HFFc6 (cell line): Measurements from ENCODE around the gene KIF18B. TPM values are rescaled to one million over a fixed set of nuclear protein-coding genes. Genes with fewer than 3 reads are reported as not detected.

Experiments
- DNase-seq: peaks from one replicate; pipeline ENCODE4 v3.0.0-alpha.2; 2018
- H3K27ac Mint-ChIP-seq: 2 replicates; pipeline ENCODE4 v1.8.0; 2020; ENCODE audit warnings: mild to moderate bottlenecking, mixed read lengths
- H3K27me3 Mint-ChIP-seq: 2 replicates; pipeline ENCODE4 v1.8.0; 2021; ENCODE audit warnings: mild to moderate bottlenecking, moderate library complexity, mixed read lengths; ENCODE audit not compliant: insufficient read depth
- H3K36me3 Mint-ChIP-seq: 2 replicates; pipeline ENCODE4 v1.8.0; 2021; ENCODE audit warnings: low read depth, mixed read lengths
- H3K4me1 Mint-ChIP-seq: 2 replicates; pipeline ENCODE4 v1.8.0; 2020; ENCODE audit warnings: low read depth, mixed read lengths
- H3K4me3 Mint-ChIP-seq: 2 replicates; pipeline ENCODE4 v1.8.0; 2020; ENCODE audit warnings: mild to moderate bottlenecking, moderate library complexity, mixed read lengths
- H3K9me3 Mint-ChIP-seq: 2 replicates; pipeline ENCODE4 v1.8.0; 2020; ENCODE audit warnings: mild to moderate bottlenecking, mixed read lengths
- total RNA-seq, 6 experiments: library from RNA; stranded (reverse); fragmentation: NEBNext Ultra II Directional; extraction: Animal tissue kit (Norgen Biotek cat#: 25700); gene quantifications; 2 replicates in 1 of 6; 3 replicates in 5 of 6; pipeline ENCODE4 v1.2.3, GENCODE V29; 2021
- TF ChIP-seq, protein P1 (sequence below): fragments of 200-600 bp; sonication (generic); IDR thresholded peaks from 2 replicates; pipeline ENCODE4 v1.5.0; 2021; ENCODE audit warnings: antibody characterized with exemption, mild to moderate bottlenecking

KIF18B gene
- total RNA-seq, 6 experiments from 2014 or later = 11.4 to 25.6 (median 24.1) TPM

DNA sequence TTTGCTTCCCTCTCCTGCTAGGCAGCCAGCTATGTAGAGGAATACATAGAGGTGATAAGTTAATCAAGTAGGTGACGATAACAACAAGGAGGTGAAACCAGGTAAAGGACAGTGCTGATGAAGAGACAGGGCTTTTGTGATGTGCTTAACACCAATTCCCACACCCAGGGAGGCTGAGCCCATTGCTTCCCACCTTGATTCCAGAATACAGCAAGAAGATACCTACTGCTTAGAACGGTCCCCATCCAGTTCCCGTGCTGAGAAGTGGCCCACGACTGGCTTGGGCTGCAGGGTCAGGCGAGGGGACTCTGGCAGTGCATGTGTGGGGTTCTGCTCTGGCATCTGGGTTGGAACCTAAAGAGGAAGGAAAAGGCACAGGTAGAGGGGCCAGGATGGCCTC is 16.2 kb downstream of the KIF18B start:
- DNase-seq = no peak
- Mint-ChIP-seq H3K4me3 (no peak overlapping the region), H3K27me3 (peaks cover 2% of the 10 kb centered on the region; the same call in 1 of the 2 replicates), H3K9me3 (no peaks in the 10 kb centered on the region), H3K36me3 (peaks cover 14% of the 10 kb centered on the region; the same call in 1 of the 2 replicates), H3K27ac (no peak overlapping the region), H3K4me1 (no peaks in the 10 kb centered on the region)
- TF ChIP-seq, protein P1, sequence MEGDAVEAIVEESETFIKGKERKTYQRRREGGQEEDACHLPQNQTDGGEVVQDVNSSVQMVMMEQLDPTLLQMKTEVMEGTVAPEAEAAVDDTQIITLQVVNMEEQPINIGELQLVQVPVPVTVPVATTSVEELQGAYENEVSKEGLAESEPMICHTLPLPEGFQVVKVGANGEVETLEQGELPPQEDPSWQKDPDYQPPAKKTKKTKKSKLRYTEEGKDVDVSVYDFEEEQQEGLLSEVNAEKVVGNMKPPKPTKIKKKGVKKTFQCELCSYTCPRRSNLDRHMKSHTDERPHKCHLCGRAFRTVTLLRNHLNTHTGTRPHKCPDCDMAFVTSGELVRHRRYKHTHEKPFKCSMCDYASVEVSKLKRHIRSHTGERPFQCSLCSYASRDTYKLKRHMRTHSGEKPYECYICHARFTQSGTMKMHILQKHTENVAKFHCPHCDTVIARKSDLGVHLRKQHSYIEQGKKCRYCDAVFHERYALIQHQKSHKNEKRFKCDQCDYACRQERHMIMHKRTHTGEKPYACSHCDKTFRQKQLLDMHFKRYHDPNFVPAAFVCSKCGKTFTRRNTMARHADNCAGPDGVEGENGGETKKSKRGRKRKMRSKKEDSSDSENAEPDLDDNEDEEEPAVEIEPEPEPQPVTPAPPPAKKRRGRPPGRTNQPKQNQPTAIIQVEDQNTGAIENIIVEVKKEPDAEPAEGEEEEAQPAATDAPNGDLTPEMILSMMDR = no peak

DNA sequence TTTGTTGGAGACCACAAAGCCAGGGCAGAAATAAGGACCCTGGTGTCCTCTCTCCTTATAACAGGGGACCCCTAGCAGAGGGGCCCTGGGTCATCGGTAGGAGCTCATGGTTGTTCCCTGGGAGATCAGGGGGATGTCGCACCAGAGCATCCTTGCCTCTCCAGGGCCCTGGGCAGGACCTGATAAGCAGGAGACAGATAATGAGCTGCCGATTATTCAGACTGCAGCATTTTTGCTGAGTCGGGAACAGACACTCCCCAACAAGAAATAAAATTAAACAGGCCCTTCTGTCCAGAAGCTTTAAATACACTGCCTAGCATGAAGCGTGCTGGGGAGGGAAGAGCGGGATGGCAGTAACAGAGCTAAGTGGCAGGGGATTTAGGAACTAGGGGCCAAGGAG is 16.9 kb downstream of the KIF18B start:
- no peak overlapping the region; the same call in 1 of the 2 replicates for H3K27ac Mint-ChIP-seq
- peaks cover 16% of the 10 kb centered on the region; the same call in 1 of the 2 replicates for H3K36me3 Mint-ChIP-seq
- H3K4me3 Mint-ChIP-seq = no peak overlapping the region
- H3K4me1 Mint-ChIP-seq = no peaks in the 10 kb centered on the region
- H3K9me3 Mint-ChIP-seq = no peaks in the 10 kb centered on the region
- H3K27me3 Mint-ChIP-seq = peaks cover 2% of the 10 kb centered on the region
- TF ChIP-seq, protein P1 = no peak
- DNase-seq = no peak

DNA sequence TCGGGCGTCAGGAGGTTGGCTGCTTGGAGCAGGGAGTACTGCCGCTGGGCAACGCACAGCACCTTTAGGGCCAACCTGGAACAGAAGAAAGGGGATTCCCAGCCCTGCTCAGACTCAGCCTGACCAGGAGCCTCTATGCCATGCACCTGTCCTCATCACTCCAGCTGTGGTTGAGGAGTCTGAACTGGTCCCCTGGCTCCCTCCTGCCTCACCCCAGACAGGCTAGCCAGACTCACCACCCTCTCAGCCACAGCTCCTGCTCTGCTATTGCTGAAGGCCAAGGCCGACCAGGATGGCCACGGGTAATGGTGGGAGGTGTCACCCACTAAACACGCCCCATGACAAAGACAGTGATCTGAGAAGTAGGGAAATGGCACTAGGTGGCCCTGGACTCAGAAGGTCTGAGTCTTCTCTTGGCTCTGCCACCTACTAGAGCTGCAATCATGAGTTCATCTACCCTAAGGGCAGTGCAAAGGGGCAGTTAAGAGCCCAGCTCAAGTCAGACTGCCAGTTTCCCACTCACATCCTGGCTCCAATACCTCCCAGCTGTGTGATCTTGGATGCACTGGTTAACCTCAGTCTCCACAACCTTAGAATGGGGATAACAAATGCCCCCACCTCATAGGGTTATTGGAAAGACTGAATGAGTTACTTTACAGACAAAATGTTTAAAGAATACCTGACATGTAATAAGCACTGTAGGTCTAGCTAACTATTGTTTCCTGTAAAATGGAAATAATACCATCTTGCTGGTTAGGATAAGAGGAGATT is 18.4 kb downstream of the KIF18B start:
- no peak overlapping the region for H3K27ac Mint-ChIP-seq
- no peak for DNase-seq
- no peak overlapping the region for H3K4me3 Mint-ChIP-seq
- TF ChIP-seq, protein P1 = no peak
- H3K9me3 Mint-ChIP-seq = no peaks in the 10 kb centered on the region
- no peaks in the 10 kb centered on the region for H3K4me1 Mint-ChIP-seq
- peaks cover 2% of the 10 kb centered on the region for H3K27me3 Mint-ChIP-seq
- H3K36me3 Mint-ChIP-seq = peaks cover 18% of the 10 kb centered on the region; the same call in 1 of the 2 replicates

DNA sequence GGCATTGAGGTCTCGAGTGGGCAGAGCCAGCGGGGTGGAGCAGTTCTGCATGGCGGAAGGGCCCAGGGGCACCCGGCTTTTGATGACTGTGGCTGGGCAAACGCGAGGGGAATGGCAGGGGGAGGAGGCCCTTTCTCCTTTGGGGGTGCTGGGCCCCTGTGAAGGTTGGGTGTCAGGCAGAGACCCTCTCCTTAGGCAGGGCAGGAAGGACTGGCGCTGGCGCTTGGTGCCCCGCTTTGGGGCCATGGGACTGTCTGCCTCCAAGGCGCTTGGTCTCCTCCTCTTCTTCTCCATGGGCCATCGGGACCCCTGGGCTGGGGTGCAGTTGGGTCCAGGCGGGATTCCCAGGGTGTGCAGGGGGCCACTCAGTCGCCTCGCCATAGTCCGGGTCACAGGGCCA is 19.4 kb downstream of the KIF18B start:
- Mint-ChIP-seq H3K9me3 (no peaks in the 10 kb centered on the region), H3K4me1 (no peaks in the 10 kb centered on the region), H3K4me3 (no peak overlapping the region), H3K36me3 (peaks cover 18% of the 10 kb centered on the region; the same call in 1 of the 2 replicates), H3K27me3 (peaks cover 2% of the 10 kb centered on the region), H3K27ac (no peak overlapping the region)
- TF ChIP-seq, protein P1 = no peak
- no peak for DNase-seq

DNA sequence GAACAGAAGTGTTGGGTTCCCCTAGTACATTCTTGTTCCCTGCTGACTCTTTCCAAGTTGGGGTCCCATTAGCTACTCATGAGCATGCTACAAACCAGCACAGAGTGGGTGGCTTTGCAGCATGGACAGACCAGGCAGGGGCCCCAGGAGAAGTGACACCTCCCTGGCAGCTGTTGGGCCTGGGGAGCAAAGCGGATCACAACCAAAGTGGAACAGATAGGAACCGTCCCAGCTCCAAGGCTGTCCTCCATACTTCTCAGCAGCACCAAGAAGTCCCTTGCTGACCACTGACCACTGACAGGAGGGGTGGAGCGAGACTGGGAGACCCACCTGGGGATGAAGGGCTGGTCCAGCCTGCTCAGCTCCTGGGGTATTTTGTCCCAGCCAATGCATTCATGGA is 19.9 kb downstream of the KIF18B start:
- Mint-ChIP-seq H3K4me1 (no peaks in the 10 kb centered on the region), H3K27ac (no peak overlapping the region), H3K9me3 (no peaks in the 10 kb centered on the region), H3K4me3 (no peak overlapping the region), H3K27me3 (peaks cover 5% of the 10 kb centered on the region), H3K36me3 (peaks cover 18% of the 10 kb centered on the region; the same call in 1 of the 2 replicates)
- TF ChIP-seq, protein P1 = no peak
- no peak for DNase-seq
